Measurements from ENCODE around the gene SIK2.
"Not testable (repeated sequence)": the region's sequence is repeated elsewhere in the genome, so short reads cannot be mapped to it uniquely, and the experiment has no call there.

The SIK2 gene

GRCh38 chr11:111765320-111765983, 163.2 kb downstream of the SIK2 start:
- DNase-seq: no peak

- DNase-seq: peak; percentile 82
These were observed 164.0 kb downstream of the SIK2 start, which contains the start of gene PPP2R1B for GRCh38 chr11:111765984-111766833. Gene PPP2R1B (minus strand): TSS chr11:111766389. CDS start chr11:111766361, 28 bp downstream.

- DNase-seq: peak; percentile 47
These were observed 164.5 kb downstream of the SIK2 start for GRCh38 chr11:111766834-111767142.

- DNase-seq: no peak
These were observed 168.4 kb downstream of the SIK2 start for GRCh38 chr11:111770581-111771134.

GRCh38 chr11:111771205-111771604, 169.0 kb downstream of the SIK2 start:
- DNase-seq: not testable (repeated sequence)

GRCh38 chr11:111772535-111772934, 170.3 kb downstream of the SIK2 start:
- DNase-seq: no peak

GRCh38 chr11:111774955-111775710, 172.9 kb downstream of the SIK2 start:
- DNase-seq: no peak

- DNase-seq: no peak
These were observed 174.3 kb downstream of the SIK2 start for GRCh38 chr11:111776398-111777093.

- peak; percentile 60 for DNase-seq
These were observed 175.1 kb downstream of the SIK2 start for GRCh38 chr11:111777094-111778046.

- no peak for DNase-seq
These were observed 175.9 kb downstream of the SIK2 start for GRCh38 chr11:111778047-111778558.

- no peak for DNase-seq
These were observed 176.9 kb downstream of the SIK2 start for GRCh38 chr11:111779118-111779517.
